Measurements from ENCODE around the gene SYN1.

DNA sequence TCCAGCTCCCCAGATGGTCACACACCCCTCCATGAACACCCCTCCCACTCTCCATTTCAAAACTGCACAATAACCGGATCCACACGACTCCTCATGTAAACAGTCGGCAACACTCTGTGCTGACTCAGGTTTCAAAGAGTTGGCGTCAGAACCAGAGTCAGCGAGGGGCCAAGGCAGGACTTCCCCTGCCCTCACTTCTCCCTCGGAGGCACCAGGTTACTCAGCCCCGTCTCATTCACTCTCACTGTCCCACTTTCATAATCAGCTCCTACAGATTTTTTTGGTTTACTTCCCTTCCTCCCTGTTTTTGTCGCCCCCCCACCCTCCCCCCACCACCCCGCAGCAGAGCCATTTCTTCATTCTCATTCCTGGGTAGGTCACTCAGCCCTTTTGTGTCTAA is 40.1 kb downstream of the SYN1 start:
- TF ChIP-seq, protein P1, sequence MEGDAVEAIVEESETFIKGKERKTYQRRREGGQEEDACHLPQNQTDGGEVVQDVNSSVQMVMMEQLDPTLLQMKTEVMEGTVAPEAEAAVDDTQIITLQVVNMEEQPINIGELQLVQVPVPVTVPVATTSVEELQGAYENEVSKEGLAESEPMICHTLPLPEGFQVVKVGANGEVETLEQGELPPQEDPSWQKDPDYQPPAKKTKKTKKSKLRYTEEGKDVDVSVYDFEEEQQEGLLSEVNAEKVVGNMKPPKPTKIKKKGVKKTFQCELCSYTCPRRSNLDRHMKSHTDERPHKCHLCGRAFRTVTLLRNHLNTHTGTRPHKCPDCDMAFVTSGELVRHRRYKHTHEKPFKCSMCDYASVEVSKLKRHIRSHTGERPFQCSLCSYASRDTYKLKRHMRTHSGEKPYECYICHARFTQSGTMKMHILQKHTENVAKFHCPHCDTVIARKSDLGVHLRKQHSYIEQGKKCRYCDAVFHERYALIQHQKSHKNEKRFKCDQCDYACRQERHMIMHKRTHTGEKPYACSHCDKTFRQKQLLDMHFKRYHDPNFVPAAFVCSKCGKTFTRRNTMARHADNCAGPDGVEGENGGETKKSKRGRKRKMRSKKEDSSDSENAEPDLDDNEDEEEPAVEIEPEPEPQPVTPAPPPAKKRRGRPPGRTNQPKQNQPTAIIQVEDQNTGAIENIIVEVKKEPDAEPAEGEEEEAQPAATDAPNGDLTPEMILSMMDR (conservative IDR thresholded peaks at IDR 0.05; ENCODE audit: low read depth in 2 of 2) = no peak
- TF ChIP-seq POLR2AphosphoS5 (IDR thresholded peaks at IDR 0.05; ENCODE audit: low read depth) = no peak
- no peak for TF ChIP-seq CREB1 (CRISPR knock-in tag; IDR thresholded peaks at IDR 0.05; ENCODE audit: low read depth)
- TF ChIP-seq EZH2 (IDR thresholded peaks at IDR 0.05; ENCODE audit: low read depth, unreplicated experiment) = no peak
- no peak for TF ChIP-seq EZH2phosphoT487 (IDR thresholded peaks at IDR 0.05; ENCODE audit: unreplicated experiment)
- TF ChIP-seq NANOG (IDR thresholded peaks at IDR 0.05; ENCODE audit: borderline replicate concordance) = no peak
- TF ChIP-seq JUNB (IDR thresholded peaks at IDR 0.05; ENCODE audit: unreplicated experiment) = no peak
- TF ChIP-seq, protein P2, sequence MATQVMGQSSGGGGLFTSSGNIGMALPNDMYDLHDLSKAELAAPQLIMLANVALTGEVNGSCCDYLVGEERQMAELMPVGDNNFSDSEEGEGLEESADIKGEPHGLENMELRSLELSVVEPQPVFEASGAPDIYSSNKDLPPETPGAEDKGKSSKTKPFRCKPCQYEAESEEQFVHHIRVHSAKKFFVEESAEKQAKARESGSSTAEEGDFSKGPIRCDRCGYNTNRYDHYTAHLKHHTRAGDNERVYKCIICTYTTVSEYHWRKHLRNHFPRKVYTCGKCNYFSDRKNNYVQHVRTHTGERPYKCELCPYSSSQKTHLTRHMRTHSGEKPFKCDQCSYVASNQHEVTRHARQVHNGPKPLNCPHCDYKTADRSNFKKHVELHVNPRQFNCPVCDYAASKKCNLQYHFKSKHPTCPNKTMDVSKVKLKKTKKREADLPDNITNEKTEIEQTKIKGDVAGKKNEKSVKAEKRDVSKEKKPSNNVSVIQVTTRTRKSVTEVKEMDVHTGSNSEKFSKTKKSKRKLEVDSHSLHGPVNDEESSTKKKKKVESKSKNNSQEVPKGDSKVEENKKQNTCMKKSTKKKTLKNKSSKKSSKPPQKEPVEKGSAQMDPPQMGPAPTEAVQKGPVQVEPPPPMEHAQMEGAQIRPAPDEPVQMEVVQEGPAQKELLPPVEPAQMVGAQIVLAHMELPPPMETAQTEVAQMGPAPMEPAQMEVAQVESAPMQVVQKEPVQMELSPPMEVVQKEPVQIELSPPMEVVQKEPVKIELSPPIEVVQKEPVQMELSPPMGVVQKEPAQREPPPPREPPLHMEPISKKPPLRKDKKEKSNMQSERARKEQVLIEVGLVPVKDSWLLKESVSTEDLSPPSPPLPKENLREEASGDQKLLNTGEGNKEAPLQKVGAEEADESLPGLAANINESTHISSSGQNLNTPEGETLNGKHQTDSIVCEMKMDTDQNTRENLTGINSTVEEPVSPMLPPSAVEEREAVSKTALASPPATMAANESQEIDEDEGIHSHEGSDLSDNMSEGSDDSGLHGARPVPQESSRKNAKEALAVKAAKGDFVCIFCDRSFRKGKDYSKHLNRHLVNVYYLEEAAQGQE (IDR thresholded peaks at IDR 0.05; ENCODE audit: unreplicated experiment) = no peak
- TF ChIP-seq, protein P3, sequence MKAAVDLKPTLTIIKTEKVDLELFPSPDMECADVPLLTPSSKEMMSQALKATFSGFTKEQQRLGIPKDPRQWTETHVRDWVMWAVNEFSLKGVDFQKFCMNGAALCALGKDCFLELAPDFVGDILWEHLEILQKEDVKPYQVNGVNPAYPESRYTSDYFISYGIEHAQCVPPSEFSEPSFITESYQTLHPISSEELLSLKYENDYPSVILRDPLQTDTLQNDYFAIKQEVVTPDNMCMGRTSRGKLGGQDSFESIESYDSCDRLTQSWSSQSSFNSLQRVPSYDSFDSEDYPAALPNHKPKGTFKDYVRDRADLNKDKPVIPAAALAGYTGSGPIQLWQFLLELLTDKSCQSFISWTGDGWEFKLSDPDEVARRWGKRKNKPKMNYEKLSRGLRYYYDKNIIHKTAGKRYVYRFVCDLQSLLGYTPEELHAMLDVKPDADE (IDR thresholded peaks at IDR 0.05) = no peak
- TF ChIP-seq ZNF331 (CRISPR knock-in tag; IDR thresholded peaks at IDR 0.05; ENCODE audit: low read depth) = no peak
- no peak for TF ChIP-seq ZNF114 (CRISPR knock-in tag; IDR thresholded peaks at IDR 0.05)

Measured in GM23338 (cell line).